SK-N-SH treated with all-trans-retinoic acid at 6 μM for 48 hours (cell line): ENCODE measurements around the gene DUSP16.

Source experiments
- BACH2 ChIP-seq: fragments of 250-450 bp; sonication (Bioruptor Pico); IDR thresholded peaks from 2 replicates; pipeline ENCODE4 v1.9.0; 2021; ENCODE audit warnings: mild to moderate bottlenecking, borderline replicate concordance
- RARB ChIP-seq: fragments of 250-450 bp; sonication (Bioruptor Pico); IDR thresholded peaks from 2 replicates; pipeline ENCODE4 v1.8.0; 2021; ENCODE audit warnings: mild to moderate bottlenecking, moderate library complexity
- TOX ChIP-seq: fragments of 250-450 bp; sonication (Bioruptor Pico); IDR thresholded peaks from 2 replicates; pipeline ENCODE4 v1.8.0; 2021; ENCODE audit warnings: mild to moderate bottlenecking, moderate library complexity, borderline replicate concordance
- ZFP30 ChIP-seq: fragments of 450-650 bp; formaldehyde crosslinking; IDR thresholded peaks from 2 replicates; pipeline ENCODE4 v1.5.0; 2022; ENCODE audit warnings: mild to moderate bottlenecking, moderate library complexity
- ZNF8 ChIP-seq: fragments of 450-650 bp; formaldehyde crosslinking; IDR thresholded peaks from 2 replicates; pipeline ENCODE4 v1.5.0; 2020; ENCODE audit warnings: mild to moderate bottlenecking, moderate library complexity
- TF ChIP-seq, protein P1 (sequence below): fragments of 250-450 bp; sonication (Bioruptor Pico); IDR thresholded peaks from 2 replicates; pipeline ENCODE4 v1.8.0; 2020; ENCODE audit warnings: mild to moderate bottlenecking, moderate library complexity, borderline replicate concordance
- TF ChIP-seq, protein P2 (sequence below): fragments of 250-450 bp; sonication (Bioruptor Pico); IDR thresholded peaks from 2 replicates; pipeline ENCODE4 v1.5.1; 2020; ENCODE audit warnings: low read depth, mild to moderate bottlenecking, moderate library complexity

DNA sequence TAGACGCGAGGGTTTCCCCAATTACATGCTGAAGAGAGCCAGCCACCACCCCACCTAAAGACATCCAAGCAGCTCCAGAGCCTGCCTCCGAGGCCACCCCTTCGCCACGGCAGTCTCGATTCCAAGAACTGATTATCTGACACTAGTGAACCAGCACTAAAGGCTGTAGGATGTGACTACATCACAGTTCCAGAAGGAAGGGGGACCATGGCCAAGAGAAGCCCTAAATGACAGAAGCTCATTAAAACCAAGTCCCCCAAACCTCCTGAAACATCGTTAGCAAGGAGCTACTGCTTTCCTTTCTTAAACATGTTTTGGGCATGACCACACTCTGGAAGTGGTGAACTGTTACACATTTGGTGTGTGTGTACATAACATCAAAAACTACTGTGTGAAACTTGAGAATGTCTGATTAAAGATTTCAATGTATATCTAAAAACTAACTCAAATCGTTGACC, 88.2 kb downstream of the DUSP16 start:
- no peak for TF ChIP-seq RARB (CRISPR knock-in tag)
- TF ChIP-seq ZNF8 (CRISPR knock-in tag) = no peak
- TF ChIP-seq, protein P1, sequence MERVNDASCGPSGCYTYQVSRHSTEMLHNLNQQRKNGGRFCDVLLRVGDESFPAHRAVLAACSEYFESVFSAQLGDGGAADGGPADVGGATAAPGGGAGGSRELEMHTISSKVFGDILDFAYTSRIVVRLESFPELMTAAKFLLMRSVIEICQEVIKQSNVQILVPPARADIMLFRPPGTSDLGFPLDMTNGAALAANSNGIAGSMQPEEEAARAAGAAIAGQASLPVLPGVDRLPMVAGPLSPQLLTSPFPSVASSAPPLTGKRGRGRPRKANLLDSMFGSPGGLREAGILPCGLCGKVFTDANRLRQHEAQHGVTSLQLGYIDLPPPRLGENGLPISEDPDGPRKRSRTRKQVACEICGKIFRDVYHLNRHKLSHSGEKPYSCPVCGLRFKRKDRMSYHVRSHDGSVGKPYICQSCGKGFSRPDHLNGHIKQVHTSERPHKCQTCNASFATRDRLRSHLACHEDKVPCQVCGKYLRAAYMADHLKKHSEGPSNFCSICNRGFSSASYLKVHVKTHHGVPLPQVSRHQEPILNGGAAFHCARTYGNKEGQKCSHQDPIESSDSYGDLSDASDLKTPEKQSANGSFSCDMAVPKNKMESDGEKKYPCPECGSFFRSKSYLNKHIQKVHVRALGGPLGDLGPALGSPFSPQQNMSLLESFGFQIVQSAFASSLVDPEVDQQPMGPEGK (CRISPR knock-in tag) = no peak
- no peak for TF ChIP-seq TOX
- no peak for TF ChIP-seq ZFP30 (CRISPR knock-in tag)
- TF ChIP-seq, protein P2, sequence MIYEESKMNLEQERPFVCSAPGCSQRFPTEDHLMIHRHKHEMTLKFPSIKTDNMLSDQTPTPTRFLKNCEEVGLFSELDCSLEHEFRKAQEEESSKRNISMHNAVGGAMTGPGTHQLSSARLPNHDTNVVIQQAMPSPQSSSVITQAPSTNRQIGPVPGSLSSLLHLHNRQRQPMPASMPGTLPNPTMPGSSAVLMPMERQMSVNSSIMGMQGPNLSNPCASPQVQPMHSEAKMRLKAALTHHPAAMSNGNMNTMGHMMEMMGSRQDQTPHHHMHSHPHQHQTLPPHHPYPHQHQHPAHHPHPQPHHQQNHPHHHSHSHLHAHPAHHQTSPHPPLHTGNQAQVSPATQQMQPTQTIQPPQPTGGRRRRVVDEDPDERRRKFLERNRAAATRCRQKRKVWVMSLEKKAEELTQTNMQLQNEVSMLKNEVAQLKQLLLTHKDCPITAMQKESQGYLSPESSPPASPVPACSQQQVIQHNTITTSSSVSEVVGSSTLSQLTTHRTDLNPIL (CRISPR knock-in tag) = no peak
- TF ChIP-seq BACH2 (CRISPR knock-in tag) = no peak
